ENCODE results near the gene GUCA2A. TPM values are rescaled to one million over a fixed set of nuclear protein-coding genes. Genes with fewer than 3 reads are reported as not detected.

Gene GUCA2A
- total and polyA plus RNA-seq, 2 experiments from 2014 or later, result not detected

GRCh38 chr1:42181687-42182086 is 17.1 kb upstream of the GUCA2A start:
- Histone ChIP-seq H3K4me1 (ENCODE audit: low read depth) (peaks cover 13% of the 10 kb centered on the region), H3K9me3 (ENCODE audit: low read depth) (no peaks in the 10 kb centered on the region), H3K27ac (no peak overlapping the region), H3K4me3 (no peak overlapping the region), H3K36me3 (no peaks in the 10 kb centered on the region), H3K27me3 (no peaks in the 10 kb centered on the region)
- DNase-seq (ENCODE audit: low read depth in 1 of 2, low spot score in 1 of 2), result no peak
- TF ChIP-seq, protein P1, sequence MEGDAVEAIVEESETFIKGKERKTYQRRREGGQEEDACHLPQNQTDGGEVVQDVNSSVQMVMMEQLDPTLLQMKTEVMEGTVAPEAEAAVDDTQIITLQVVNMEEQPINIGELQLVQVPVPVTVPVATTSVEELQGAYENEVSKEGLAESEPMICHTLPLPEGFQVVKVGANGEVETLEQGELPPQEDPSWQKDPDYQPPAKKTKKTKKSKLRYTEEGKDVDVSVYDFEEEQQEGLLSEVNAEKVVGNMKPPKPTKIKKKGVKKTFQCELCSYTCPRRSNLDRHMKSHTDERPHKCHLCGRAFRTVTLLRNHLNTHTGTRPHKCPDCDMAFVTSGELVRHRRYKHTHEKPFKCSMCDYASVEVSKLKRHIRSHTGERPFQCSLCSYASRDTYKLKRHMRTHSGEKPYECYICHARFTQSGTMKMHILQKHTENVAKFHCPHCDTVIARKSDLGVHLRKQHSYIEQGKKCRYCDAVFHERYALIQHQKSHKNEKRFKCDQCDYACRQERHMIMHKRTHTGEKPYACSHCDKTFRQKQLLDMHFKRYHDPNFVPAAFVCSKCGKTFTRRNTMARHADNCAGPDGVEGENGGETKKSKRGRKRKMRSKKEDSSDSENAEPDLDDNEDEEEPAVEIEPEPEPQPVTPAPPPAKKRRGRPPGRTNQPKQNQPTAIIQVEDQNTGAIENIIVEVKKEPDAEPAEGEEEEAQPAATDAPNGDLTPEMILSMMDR (IDR thresholded peaks at IDR 0.05; ENCODE audit: low read depth, low read length), result no peak

DNA sequence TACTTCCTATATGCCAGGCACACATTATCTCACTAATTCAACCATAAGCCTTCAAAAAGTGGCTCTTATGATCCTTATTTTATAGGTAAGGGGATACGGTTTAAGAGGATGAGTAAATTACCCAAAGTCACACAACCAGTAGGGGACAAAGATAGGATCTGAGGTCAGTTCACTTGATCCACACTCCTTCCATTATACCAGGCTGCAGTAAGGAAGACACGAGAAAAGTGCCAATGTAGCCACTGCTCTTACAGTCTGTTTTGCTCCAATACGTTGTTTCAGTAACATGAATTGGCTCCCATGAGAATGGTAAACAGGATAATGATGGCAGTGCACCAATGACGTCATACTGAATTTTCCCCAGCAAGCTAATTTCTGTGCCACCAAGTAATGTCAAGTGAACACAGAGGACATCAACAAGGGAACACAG is 15.4 kb upstream of the GUCA2A start:
- no peak overlapping the region for H3K4me3 ChIP-seq
- H3K4me1 ChIP-seq (ENCODE audit: low read depth), result peaks cover 16% of the 10 kb centered on the region
- H3K36me3 ChIP-seq, result no peaks in the 10 kb centered on the region
- DNase-seq (ENCODE audit: low read depth in 1 of 2, low spot score in 1 of 2), result no peak
- H3K27ac ChIP-seq, result peak overlapping the region; percentile 65
- no peaks in the 10 kb centered on the region for H3K27me3 ChIP-seq
- TF ChIP-seq, protein P1 (IDR thresholded peaks at IDR 0.05; ENCODE audit: low read depth, low read length), result no peak
- H3K9me3 ChIP-seq (ENCODE audit: low read depth), result no peaks in the 10 kb centered on the region

DNA sequence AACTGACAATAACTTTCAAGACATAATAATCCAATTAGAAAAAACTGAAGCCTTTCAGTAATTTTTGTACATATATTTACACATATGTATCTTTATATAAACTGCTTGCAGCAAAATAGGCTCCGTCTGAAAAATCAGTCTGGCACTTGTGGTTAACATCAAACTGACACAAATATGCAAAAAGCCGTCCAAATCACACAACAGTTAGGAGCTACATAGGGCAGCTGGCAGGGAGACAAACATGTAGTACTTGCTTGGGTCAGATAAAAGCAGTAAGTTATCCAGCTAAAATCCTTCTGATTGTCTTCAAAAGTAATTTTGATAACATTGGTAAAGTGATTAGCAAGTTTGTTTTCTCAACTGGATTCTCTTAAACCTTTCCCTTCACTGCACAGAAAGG is 14.7 kb upstream of the GUCA2A start:
- Histone ChIP-seq H3K27ac (peak overlapping the region; percentile 65), H3K27me3 (no peaks in the 10 kb centered on the region), H3K36me3 (no peaks in the 10 kb centered on the region), H3K4me3 (no peak overlapping the region), H3K9me3 (ENCODE audit: low read depth) (no peaks in the 10 kb centered on the region), H3K4me1 (ENCODE audit: low read depth) (peaks cover 20% of the 10 kb centered on the region)
- DNase-seq (ENCODE audit: low read depth in 1 of 2, low spot score in 1 of 2), result peak in 1 of 2 donors; percentile 89
- TF ChIP-seq, protein P1 (IDR thresholded peaks at IDR 0.05; ENCODE audit: low read depth, low read length), result no peak

- Histone ChIP-seq H3K27me3 (no peaks in the 10 kb centered on the region), H3K27ac (peak overlapping the region; percentile 65), H3K4me1 (ENCODE audit: low read depth) (peaks cover 20% of the 10 kb centered on the region), H3K9me3 (ENCODE audit: low read depth) (no peaks in the 10 kb centered on the region), H3K4me3 (no peak overlapping the region), H3K36me3 (no peaks in the 10 kb centered on the region)
- peak in 1 of 2 donors; percentile 44 for DNase-seq (ENCODE audit: low read depth in 1 of 2, low spot score in 1 of 2)
- TF ChIP-seq, protein P1 (IDR thresholded peaks at IDR 0.05; ENCODE audit: low read depth, low read length), result no peak
Observed at GRCh38 chr1:42178249-42178648, 13.7 kb upstream of the GUCA2A start.

- Histone ChIP-seq H3K9me3 (ENCODE audit: low read depth) (no peaks in the 10 kb centered on the region), H3K27me3 (no peaks in the 10 kb centered on the region), H3K27ac (no peak overlapping the region), H3K4me1 (ENCODE audit: low read depth) (peaks cover 23% of the 10 kb centered on the region), H3K4me3 (no peak overlapping the region), H3K36me3 (no peaks in the 10 kb centered on the region)
- TF ChIP-seq, protein P1 (IDR thresholded peaks at IDR 0.05; ENCODE audit: low read depth, low read length), result no peak
- DNase-seq (ENCODE audit: low read depth in 1 of 2, low spot score in 1 of 2), result peak in 1 of 2 donors; percentile 90
Observed at GRCh38 chr1:42177541-42177981, 13.0 kb upstream of the GUCA2A start.
